GM19468 (cell line): ENCODE results near the gene SLC7A6OS.
A peak's percentile ranks its signal among the peaks of the same experiment; 100 is the strongest.
"Not testable (repeated sequence)": the region's sequence is repeated elsewhere in the genome, so short reads cannot be mapped to it uniquely, and the experiment has no call there.

ENCODE experiments used
- ATAC-seq: cut with Tn5 transposase; IDR thresholded peaks from one replicate; pipeline ENCODE4 v1.9.1; 2021; ENCODE audit warnings: mild to moderate bottlenecking, moderate library complexity, moderate number of reproducible peaks; ENCODE audit not compliant: unreplicated experiment; ENCODE audit errors: extremely low read depth

Gene SLC7A6OS

GRCh38 chr16:68299571-68300453 is 10.9 kb downstream of the SLC7A6OS start:
- ATAC-seq: no peak

GRCh38 chr16:68298907-68299561 is 11.7 kb downstream of the SLC7A6OS start:
- ATAC-seq: no peak

- ATAC-seq: no peak
Observed at GRCh38 chr16:68298312-68298711, 12.4 kb downstream of the SLC7A6OS start.

- ATAC-seq: no peak
Observed at GRCh38 chr16:68297908-68298307, 12.8 kb downstream of the SLC7A6OS start.

- ATAC-seq: no peak
Observed at GRCh38 chr16:68296693-68297092, 14.1 kb downstream of the SLC7A6OS start.

- ATAC-seq: no peak
Observed at GRCh38 chr16:68296291-68296690, 14.5 kb downstream of the SLC7A6OS start.

GRCh38 chr16:68292425-68292824 is 18.3 kb downstream of the SLC7A6OS start:
- no peak for ATAC-seq

GRCh38 chr16:68291227-68291626 is 19.5 kb downstream of the SLC7A6OS start:
- no peak for ATAC-seq

- no peak for ATAC-seq
Observed at GRCh38 chr16:68290450-68290849, 20.3 kb downstream of the SLC7A6OS start.

DNA sequence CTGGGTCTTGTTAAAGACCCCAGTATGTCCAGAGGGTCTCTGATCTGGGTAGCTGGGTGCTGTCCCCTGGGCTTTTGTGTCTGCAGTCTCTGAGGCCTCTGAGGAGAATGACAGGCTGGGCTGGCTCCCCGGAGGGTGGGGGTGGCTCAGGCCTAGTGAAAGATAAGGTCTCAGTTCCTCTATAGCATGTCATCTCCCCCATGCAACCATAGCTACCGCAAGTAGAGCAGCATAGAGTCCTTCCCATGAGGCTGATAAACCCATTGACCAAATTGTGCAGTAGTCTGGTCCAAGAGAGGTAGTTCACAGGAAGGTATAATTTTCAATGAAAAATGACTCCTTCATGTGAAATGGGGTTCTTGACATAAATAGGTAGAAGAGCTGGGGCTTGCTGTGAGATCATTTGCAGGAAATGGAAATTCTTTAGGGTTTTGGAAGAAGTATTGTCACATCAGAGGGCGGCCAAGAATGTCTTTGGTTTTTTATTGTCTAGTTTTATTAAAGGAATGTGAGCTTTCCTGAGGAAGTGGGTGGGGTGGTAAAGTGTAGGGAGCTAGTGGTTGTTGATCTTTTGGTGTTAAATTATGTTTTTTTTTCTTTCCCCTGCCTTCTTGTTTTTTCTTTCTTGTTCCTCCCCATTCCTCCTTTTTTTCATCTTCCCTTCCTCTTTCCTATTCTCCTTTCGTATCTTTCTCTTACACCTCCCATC is 21.0 kb downstream of the SLC7A6OS start:
- ATAC-seq: peak; percentile 80

DNA sequence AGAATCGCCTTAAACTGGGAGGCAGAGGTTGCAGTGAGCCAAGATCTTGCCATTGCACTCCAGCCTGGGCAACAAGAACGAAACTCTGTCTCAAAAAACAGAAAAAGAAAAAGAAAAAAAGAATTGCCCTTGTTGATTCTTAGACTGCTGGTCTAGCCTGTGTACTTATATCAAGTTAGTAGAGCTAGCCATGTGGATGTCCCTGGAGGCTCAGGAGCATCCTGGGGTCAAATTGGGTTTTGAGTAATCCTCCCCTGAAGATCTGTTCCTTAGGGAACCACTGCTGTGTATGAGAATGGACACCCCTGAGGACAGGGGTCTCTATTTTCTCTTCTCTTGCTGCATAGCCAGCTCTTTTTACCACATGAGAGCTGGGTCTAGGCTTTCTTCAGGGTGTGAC is 21.5 kb downstream of the SLC7A6OS start:
- ATAC-seq: no peak

- ATAC-seq: not testable (repeated sequence)
Observed at GRCh38 chr16:68288796-68289195, 21.9 kb downstream of the SLC7A6OS start.

DNA sequence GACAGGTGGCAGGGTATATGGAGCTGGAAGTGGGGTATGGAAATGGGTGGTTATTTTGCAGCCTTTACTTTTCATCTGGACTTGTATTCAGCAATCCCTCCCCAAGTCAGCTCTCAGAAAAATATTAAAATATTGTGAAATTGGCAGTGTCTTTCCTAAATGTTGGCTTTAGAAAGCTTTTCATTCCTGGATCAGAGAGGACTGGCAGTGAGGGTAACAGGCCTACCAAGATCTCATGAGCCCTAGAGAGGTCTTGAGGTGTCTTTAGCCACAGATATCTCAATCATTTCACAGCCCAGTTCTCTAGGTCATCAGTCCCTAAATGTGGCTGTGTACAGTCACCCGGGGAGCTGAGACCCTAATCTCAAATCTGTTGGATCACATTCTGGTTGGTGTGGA is 22.5 kb downstream of the SLC7A6OS start:
- no peak for ATAC-seq

- ATAC-seq: no peak
Observed at GRCh38 chr16:68287276-68288251, 23.2 kb downstream of the SLC7A6OS start.

DNA sequence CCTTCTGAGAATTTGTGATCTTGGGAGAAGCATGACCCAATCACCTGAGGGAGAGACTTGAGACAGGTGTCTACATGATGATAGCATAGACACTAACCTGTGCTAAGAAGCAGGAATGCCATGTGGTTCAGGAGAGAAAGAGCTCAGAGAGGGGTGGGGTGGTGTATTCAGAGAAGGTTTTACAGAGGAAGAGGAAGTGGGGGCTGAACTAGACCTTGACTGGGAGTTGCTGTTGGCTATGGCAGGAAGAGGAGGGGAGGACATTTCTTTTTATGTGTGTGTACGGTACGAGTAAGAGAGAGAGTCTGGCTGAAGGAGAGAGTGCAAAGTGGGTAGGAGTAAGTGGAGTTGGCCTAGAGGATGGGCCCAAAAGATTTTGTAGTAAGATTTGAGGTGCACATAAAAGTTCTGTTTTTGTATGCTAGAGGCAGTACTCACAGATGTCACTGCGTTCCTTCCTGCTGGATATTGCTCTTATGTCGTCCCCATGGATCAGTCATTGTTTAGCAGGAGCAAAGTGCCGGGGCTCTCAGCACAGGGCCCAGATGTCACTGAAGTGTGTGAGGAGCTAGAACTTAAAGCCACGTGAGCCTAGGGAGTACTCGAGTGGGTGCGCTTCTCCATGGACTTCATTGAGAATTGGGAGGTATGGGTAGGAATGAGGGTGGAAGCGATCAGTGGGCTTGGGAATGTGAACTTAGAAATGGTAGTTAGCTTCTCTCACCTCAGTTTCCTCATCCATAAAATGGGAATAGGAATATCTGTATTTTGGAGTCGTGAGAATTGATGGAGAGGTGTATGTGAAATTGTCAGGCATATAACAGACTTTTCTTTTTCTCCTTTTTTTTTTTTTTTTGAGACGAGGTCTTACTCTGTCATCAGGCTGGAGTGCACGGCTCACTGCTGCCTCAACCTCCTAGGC is 24.3 kb downstream of the SLC7A6OS start:
- ATAC-seq: no peak

DNA sequence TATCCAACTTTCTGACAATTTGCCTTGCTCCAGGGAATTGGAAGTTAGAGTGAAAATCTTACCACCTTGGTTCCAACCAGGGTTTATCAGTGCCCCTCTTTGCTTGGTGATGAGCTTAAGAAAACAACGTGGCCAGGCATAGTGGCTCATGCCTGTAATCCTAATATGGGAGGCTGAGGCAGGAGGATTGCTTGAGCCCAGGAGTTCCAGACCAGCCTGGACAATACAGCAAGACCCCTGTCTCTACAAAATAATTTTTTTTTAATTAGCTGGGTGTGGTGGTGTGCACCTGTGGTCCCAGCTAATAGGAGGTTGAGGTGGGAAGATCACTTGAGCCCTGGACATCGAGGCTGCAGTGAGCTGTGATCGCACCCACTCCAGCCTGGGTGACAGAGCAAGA is 25.1 kb downstream of the SLC7A6OS start:
- no peak for ATAC-seq

DNA sequence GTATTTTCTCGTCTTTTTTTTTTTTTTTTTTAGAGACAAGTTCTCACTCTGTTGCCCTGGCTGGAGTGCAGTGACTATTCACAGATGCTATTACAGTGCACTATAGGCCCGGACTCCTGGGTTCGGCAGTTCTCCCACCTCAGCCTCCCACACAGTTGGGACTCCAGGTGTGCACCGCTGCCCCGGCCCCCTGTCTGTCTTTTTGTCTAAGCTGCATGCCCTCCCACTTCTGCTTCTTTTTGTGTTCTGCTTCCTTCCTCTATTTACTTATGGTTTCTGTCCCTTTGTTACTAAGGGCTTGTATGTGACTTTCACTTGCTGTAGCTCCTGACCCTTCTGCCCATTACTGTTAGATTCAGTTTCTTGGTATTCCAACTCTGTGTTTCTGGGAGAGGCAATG is 25.9 kb downstream of the SLC7A6OS start:
- no peak for ATAC-seq

GRCh38 chr16:68283801-68284598 is 26.7 kb downstream of the SLC7A6OS start:
- no peak for ATAC-seq
